ENCODE data around the gene HIPK2.

DNA sequence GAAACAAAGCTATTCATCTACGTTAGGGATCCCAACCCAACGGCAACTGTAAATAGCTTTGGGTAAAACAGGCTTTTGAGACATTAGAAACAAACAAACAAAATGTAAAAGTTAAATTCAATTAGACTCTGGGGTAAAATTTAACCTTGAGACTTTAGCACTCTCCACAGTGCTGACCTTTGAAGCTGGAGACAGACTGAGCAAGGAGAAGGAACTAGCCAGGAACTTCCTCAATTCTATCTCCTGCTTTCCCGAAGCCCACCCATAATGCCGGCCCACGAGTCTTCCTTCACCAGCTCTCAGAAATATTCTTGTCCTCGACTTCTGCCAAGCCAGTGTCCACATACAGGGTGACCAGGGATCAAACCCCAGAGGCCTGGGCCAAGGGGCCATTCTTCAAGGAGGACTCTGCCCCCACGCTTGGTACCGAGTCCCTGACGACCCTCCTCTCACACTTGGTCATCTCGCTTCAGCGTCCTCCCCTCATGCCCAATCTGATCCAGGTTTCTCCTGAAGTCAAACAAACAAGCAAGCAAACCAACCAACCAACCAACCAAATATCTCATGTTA lies 114.1 kb downstream of the HIPK2 start:
- TF ChIP-seq ZNF114 (CRISPR knock-in tag; IDR thresholded peaks at IDR 0.05) (no peak), EZH2 (IDR thresholded peaks at IDR 0.05; ENCODE audit: low read depth, unreplicated experiment) (no peak), CREB1 (CRISPR knock-in tag; IDR thresholded peaks at IDR 0.05; ENCODE audit: low read depth) (no peak), EZH2phosphoT487 (IDR thresholded peaks at IDR 0.05; ENCODE audit: unreplicated experiment) (no peak), POLR2AphosphoS5 (IDR thresholded peaks at IDR 0.05; ENCODE audit: low read depth) (no peak), JUNB (IDR thresholded peaks at IDR 0.05; ENCODE audit: unreplicated experiment) (no peak)
- TF ChIP-seq, protein P1, sequence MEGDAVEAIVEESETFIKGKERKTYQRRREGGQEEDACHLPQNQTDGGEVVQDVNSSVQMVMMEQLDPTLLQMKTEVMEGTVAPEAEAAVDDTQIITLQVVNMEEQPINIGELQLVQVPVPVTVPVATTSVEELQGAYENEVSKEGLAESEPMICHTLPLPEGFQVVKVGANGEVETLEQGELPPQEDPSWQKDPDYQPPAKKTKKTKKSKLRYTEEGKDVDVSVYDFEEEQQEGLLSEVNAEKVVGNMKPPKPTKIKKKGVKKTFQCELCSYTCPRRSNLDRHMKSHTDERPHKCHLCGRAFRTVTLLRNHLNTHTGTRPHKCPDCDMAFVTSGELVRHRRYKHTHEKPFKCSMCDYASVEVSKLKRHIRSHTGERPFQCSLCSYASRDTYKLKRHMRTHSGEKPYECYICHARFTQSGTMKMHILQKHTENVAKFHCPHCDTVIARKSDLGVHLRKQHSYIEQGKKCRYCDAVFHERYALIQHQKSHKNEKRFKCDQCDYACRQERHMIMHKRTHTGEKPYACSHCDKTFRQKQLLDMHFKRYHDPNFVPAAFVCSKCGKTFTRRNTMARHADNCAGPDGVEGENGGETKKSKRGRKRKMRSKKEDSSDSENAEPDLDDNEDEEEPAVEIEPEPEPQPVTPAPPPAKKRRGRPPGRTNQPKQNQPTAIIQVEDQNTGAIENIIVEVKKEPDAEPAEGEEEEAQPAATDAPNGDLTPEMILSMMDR (conservative IDR thresholded peaks at IDR 0.05; ENCODE audit: low read depth in 2 of 2): no peak
- TF ChIP-seq, protein P2, sequence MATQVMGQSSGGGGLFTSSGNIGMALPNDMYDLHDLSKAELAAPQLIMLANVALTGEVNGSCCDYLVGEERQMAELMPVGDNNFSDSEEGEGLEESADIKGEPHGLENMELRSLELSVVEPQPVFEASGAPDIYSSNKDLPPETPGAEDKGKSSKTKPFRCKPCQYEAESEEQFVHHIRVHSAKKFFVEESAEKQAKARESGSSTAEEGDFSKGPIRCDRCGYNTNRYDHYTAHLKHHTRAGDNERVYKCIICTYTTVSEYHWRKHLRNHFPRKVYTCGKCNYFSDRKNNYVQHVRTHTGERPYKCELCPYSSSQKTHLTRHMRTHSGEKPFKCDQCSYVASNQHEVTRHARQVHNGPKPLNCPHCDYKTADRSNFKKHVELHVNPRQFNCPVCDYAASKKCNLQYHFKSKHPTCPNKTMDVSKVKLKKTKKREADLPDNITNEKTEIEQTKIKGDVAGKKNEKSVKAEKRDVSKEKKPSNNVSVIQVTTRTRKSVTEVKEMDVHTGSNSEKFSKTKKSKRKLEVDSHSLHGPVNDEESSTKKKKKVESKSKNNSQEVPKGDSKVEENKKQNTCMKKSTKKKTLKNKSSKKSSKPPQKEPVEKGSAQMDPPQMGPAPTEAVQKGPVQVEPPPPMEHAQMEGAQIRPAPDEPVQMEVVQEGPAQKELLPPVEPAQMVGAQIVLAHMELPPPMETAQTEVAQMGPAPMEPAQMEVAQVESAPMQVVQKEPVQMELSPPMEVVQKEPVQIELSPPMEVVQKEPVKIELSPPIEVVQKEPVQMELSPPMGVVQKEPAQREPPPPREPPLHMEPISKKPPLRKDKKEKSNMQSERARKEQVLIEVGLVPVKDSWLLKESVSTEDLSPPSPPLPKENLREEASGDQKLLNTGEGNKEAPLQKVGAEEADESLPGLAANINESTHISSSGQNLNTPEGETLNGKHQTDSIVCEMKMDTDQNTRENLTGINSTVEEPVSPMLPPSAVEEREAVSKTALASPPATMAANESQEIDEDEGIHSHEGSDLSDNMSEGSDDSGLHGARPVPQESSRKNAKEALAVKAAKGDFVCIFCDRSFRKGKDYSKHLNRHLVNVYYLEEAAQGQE (IDR thresholded peaks at IDR 0.05; ENCODE audit: unreplicated experiment): no peak

Measured in GM23338 (cell line).